Stomach (tissue), 9 donors: ENCODE results near the gene ZXDC. TPM values are rescaled to one million over a fixed set of nuclear protein-coding genes. Genes with fewer than 3 reads are reported as not detected.
A peak's percentile ranks its signal among the peaks of the same experiment; 100 is the strongest.

Source experiments
- DNase-seq, 2 donors: peaks; one replicate each; pipeline versions ENCODE4 v3.0.0 to v3.0.0-alpha.2; 2013 to 2019
- H3K27ac ChIP-seq, 5 donors: fragments of 200-600 bp in 4 of 5; sonication (generic) in 4 of 5; one replicate each; pipeline ENCODE4 v1.5.1; 2013 to 2019; ENCODE audit warnings: mild to moderate bottlenecking in 1 of 5, moderate library complexity in 1 of 5
- H3K27me3 ChIP-seq, 3 donors: fragments of 200-600 bp; sonication (generic); one replicate each; pipeline ENCODE4 v1.5.1; 2017 to 2019; ENCODE audit warnings: mixed run types in 1 of 3
- H3K36me3 ChIP-seq, 4 donors: fragments of 200-600 bp; sonication (generic); 1 replicate in 3 of 4; 2 replicates in 1 of 4; pipeline ENCODE4 v1.5.1; 2016 to 2019
- H3K4me1 ChIP-seq, 4 donors: fragments of 200-600 bp; sonication (generic); one replicate each; pipeline ENCODE4 v1.5.1; 2016 to 2019
- H3K4me3 ChIP-seq, 4 donors: fragments of 200-600 bp; sonication (generic) in 3 of 4; one replicate each; pipeline ENCODE4 v1.5.1; 2016 to 2019; ENCODE audit warnings: mild to moderate bottlenecking in 1 of 4
- H3K9me3 ChIP-seq, 4 donors: fragments of 200-600 bp; sonication (generic); one replicate each; pipeline ENCODE4 v1.5.1; 2016 to 2019
- EP300 ChIP-seq: sonication (generic); formaldehyde crosslinking; IDR thresholded peaks from one replicate; pipeline ENCODE4 v1.6.1; 2017; ENCODE audit warnings: antibody characterized with exemption
- POLR2A ChIP-seq, 4 donors: fragments of 450-650 bp; IDR thresholded peaks; one replicate each; pipeline ENCODE4 v1.6.1; 2016; ENCODE audit warnings: antibody characterized with exemption in 4 of 4, control low read depth in 2 of 4, mild to moderate bottlenecking in 1 of 4, moderate library complexity in 1 of 4
- POLR2AphosphoS5 ChIP-seq, 3 donors: sonication (generic); formaldehyde crosslinking; IDR thresholded peaks; one replicate each; pipeline ENCODE4 v1.6.1; 2016; ENCODE audit warnings: antibody characterized with exemption in 3 of 3
- WGBS, 5 donors: extraction: QIAGEN DNeasy Blood & Tissue Kit in 3 of 5; methylation state at CpG; one replicate each; pipeline versions ENCODE4 v1.1.5 to v1.1.7; 2013 to 2018; 5-methylcytosine and 5-hydroxymethylcytosine counted together
- intact Hi-C: fragments of 100-400 bp; cut with DNase I; formaldehyde crosslinking; loops from one replicate; pipeline ENCODE4 v1.15.1; 2023; ENCODE audit warnings: low total_unique reads
- polyA plus RNA-seq, 3 donors: library from polyadenylated mRNA; stranded (reverse); fragments of 200-250 nt; gene quantifications; one replicate each; pipeline ENCODE4 v1.2.3, GENCODE V29; 2013
- total RNA-seq, 5 donors: library from RNA; depleted of rRNA; stranded (reverse); fragments of >200 nt; gene quantifications; one replicate each; pipeline versions ENCODE4 v1.1.0 to v1.2.3, GENCODE V29; 2014 to 2016
- TF ChIP-seq, protein P1 (sequence below), 7 experiments: fragments of 450-650 bp in 4 of 7; fragments of 200-600 bp in 3 of 7; sonication (generic) in 3 of 7; IDR thresholded peaks; one replicate each; pipeline ENCODE4 v1.5.1; 2016 to 2019; ENCODE audit warnings: antibody characterized with exemption in 7 of 7, control low read depth in 2 of 7, mild to moderate bottlenecking in 1 of 7
- donor health status: healthy with polysubstance abuse.
- donor health status: Bipolar disorder and iron deficiency.
- donor health status: healthy.

ZXDC gene
- total and polyA plus RNA-seq, 8 donors = 6.1 to 73.2 (median 22.4) TPM

DNA sequence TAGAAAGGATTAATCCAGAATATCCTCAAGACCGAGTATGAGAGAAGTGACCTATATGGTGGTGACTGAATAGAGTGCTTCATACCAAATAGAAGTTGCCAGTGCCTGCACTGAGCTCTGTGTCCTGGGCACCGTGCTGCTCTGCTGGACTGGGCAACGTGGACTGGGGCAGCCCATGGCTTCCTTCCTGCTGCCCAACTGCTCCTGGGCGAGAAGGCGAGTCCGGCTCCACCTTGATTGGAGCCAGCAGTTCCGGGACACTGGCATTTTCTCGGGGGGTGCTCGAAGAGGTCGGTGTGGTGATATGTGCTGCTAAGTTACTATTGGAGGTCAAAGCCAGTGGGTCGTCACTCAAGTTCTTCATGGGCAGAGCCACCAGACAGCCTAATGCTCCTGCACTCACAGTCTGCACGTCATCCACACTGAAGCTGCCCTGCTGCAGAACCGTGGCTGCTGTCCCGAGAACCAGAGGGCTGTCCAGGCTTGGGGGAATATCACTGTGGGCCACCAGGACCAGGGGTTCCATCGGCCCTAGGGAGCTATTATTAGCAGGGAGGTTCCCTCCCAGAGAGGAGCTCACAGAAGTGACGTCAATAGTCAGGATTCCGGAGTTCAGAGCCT is 14.1 kb downstream of the ZXDC start:
- no peak for DNase-seq
- Histone ChIP-seq H3K27ac (no peak overlapping the region), H3K4me1 (peaks cover 4 to 25% (median 8%) of the 10 kb centered on the region in 4 donors), H3K36me3 (peaks cover 89 to 100% (median 100%) of the 10 kb centered on the region in 4 donors), H3K27me3 (no peaks in the 10 kb centered on the region), H3K4me3 (no peak overlapping the region), H3K9me3 (no peaks in the 10 kb centered on the region)
- intact Hi-C loops = no loop called here
- TF ChIP-seq POLR2AphosphoS5 (IDR thresholded peaks at IDR 0.05) (no peak), POLR2A (IDR thresholded peaks at IDR 0.05) (no peak), EP300 (no peak)
- TF ChIP-seq, protein P1, sequence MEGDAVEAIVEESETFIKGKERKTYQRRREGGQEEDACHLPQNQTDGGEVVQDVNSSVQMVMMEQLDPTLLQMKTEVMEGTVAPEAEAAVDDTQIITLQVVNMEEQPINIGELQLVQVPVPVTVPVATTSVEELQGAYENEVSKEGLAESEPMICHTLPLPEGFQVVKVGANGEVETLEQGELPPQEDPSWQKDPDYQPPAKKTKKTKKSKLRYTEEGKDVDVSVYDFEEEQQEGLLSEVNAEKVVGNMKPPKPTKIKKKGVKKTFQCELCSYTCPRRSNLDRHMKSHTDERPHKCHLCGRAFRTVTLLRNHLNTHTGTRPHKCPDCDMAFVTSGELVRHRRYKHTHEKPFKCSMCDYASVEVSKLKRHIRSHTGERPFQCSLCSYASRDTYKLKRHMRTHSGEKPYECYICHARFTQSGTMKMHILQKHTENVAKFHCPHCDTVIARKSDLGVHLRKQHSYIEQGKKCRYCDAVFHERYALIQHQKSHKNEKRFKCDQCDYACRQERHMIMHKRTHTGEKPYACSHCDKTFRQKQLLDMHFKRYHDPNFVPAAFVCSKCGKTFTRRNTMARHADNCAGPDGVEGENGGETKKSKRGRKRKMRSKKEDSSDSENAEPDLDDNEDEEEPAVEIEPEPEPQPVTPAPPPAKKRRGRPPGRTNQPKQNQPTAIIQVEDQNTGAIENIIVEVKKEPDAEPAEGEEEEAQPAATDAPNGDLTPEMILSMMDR (IDR thresholded peaks at IDR 0.05) = no peak
- WGBS, 5 donors = 89 to 91% (median 90%) methylated on average over 13 to 17 of the region's 17 CpGs

DNA sequence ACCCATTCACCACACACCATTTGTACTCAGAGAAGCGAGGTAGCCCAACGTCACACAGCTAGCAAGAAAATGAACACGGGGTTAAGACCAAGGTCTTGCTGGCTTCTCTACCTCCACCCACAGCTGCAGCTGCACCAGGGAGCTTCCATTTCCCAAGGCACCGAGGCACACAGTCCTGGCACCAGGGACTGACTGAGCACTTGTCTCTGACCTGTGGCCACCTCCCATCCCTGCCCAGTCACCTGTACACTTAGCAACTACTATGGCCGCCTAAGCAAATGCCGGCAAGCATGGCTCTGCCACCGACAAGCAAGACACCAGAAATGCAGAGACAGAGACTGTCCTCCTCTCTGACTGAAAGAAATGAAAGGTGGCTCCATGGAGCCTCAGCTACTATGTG is 15.3 kb downstream of the ZXDC start:
- TF ChIP-seq POLR2AphosphoS5 (IDR thresholded peaks at IDR 0.05) = no peak
- no peak for TF ChIP-seq EP300
- TF ChIP-seq, protein P1 (IDR thresholded peaks at IDR 0.05) = no peak
- TF ChIP-seq POLR2A (IDR thresholded peaks at IDR 0.05) = no peak
- Histone ChIP-seq H3K36me3 (peaks cover 81 to 100% (median 100%) of the 10 kb centered on the region in 4 donors), H3K4me1 (peaks cover 0 to 13% (median 3%) of the 10 kb centered on the region in 4 donors), H3K27me3 (no peaks in the 10 kb centered on the region), H3K9me3 (no peaks in the 10 kb centered on the region), H3K4me3 (no peak overlapping the region), H3K27ac (no peak overlapping the region)
- 77 to 95% (median 84%) methylated on average over 7 of the region's 7 CpGs for WGBS, 5 donors
- intact Hi-C loops = no loop called here
- DNase-seq = no peak

DNA sequence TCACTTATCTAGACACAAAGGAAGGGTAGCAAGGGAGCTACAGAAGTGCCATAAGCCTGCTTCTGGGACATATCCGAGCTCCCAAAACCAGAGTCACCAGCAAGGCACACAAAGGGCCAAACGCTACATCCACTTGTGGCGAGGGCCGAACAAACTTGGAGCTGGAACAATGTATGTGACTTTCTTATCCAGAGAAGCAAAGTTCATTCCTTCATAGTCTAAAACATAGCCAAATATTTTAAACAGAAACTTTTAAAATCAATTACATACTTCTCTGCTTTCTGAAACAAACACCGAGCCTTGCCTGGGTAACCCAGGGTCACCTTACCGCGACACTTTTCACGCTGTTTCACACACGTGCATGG is 15.9 kb downstream of the ZXDC start:
- peaks cover 75 to 100% (median 99%) of the 10 kb centered on the region in 4 donors for H3K36me3 ChIP-seq
- no peaks in the 10 kb centered on the region for H3K9me3 ChIP-seq
- DNase-seq = no peak
- no peak for TF ChIP-seq EP300
- no peak for TF ChIP-seq POLR2A (IDR thresholded peaks at IDR 0.05)
- TF ChIP-seq POLR2AphosphoS5 (IDR thresholded peaks at IDR 0.05) = no peak
- TF ChIP-seq, protein P1 (IDR thresholded peaks at IDR 0.05) = no peak
- 80 to 86% (median 84%) methylated on average over 9 of the region's 9 CpGs for WGBS, 5 donors
- no peak overlapping the region for H3K4me3 ChIP-seq
- no peak overlapping the region for H3K27ac ChIP-seq
- intact Hi-C loops = no loop called here
- H3K4me1 ChIP-seq = peaks cover 0 to 7% (median 2%) of the 10 kb centered on the region in 4 donors
- H3K27me3 ChIP-seq = no peaks in the 10 kb centered on the region

DNA sequence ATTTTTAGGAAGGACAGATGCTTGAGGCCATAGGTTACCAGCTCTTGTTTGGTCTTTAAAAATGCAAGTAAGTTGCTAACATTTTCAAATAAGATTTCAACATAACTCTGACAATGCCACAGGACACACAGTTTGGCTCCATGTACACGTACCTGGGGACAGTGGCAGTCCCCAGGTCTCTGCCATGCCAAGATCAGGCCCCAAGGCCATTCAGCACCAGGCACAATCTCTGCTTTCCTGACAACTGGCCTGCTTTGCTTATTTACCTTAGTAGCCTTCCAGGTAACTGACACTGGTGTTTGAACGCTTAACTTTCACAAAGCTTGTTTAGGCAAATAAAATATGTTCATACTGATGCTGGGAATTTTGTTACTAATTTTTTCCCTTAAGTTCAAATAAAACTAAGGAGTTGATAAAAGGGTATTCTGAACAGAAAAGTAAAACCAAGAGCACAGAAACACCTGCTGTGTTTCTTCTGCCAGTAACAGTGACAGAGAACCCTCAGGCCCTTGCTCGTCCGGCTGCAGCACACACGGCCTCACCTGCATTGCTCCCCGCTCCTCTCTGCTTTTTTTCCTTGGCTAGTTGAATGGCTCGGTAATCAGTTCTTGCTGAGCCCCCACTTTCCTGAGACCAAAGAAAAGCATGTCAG is 16.5 kb downstream of the ZXDC start:
- WGBS, 5 donors = 68 to 78% (median 75%) methylated on average over 7 of the region's 7 CpGs
- Histone ChIP-seq H3K4me1 (peaks cover 0 to 5% (median under 1%) of the 10 kb centered on the region in 4 donors), H3K9me3 (no peaks in the 10 kb centered on the region), H3K4me3 (no peak overlapping the region), H3K36me3 (peaks cover 70 to 100% (median 99%) of the 10 kb centered on the region in 4 donors), H3K27ac (peak overlapping the region in 1 of 5 donors; percentile 36), H3K27me3 (no peaks in the 10 kb centered on the region)
- TF ChIP-seq POLR2AphosphoS5 (IDR thresholded peaks at IDR 0.05) (no peak), POLR2A (IDR thresholded peaks at IDR 0.05) (no peak), EP300 (no peak)
- TF ChIP-seq, protein P1 (IDR thresholded peaks at IDR 0.05) = no peak
- intact Hi-C loops = no loop called here
- no peak for DNase-seq
